H1 (cell line): ENCODE data around the gene HSPD1. TPM values are rescaled to one million over a fixed set of nuclear protein-coding genes. Genes with fewer than 3 reads are reported as not detected.

Experiments used
- CTCF ChIA-PET: fragments of 300-600 bp; sonication (Branson Sonifier 250); formaldehyde crosslinking; loops from one replicate; lab custom pipeline; 2021; ENCODE audit not compliant: partially characterized antibody; lab: Charles Lee
- POLR2A ChIA-PET: fragments of 300-600 bp; sonication (Branson Sonifier 250); formaldehyde crosslinking; loops from one replicate; lab custom pipeline; 2021; ENCODE audit warnings: inconsistent platforms; ENCODE audit not compliant: partially characterized antibody; lab: Charles Lee
- DNase-seq, 2 experiments: peaks; one replicate each; pipeline versions ENCODE4 v3.0.0 to v3.0.0-alpha.2; 2010 to 2022; ENCODE audit warnings: low spot score in 2 of 2, low read depth in 1 of 2, mixed read lengths in 1 of 2
- FAIRE-seq: peaks from 2 replicates; lab custom pipeline; 2011; peaks lifted over from hg19 to GRCh38; lab: Jason Lieb, UNC
- H2AFZ ChIP-seq: 2 replicates; pipeline ENCODE4 v1.8.1; 2012; ENCODE audit warnings: low read length, inconsistent platforms
- H2AK5ac ChIP-seq: 2 replicates; pipeline ENCODE4 v1.6.1; 2013; ENCODE audit warnings: low read depth, low read length
- H2BK120ac ChIP-seq: replicated peaks from 2 replicates; pipeline ENCODE3; 2013; ENCODE audit warnings: low read depth, low read length, inconsistent platforms
- H2BK12ac ChIP-seq: 2 replicates; pipeline ENCODE4 v1.6.1; 2013; ENCODE audit warnings: low read depth, low read length
- H2BK15ac ChIP-seq: 2 replicates; pipeline ENCODE4 v1.6.1; 2013; ENCODE audit warnings: low read length
- H2BK20ac ChIP-seq: 2 replicates; pipeline ENCODE4 v1.6.1; 2013; ENCODE audit warnings: low read length
- H2BK5ac ChIP-seq: 2 replicates; pipeline ENCODE4 v1.6.1; 2013; ENCODE audit warnings: low read depth, low read length
- H3K14ac ChIP-seq: 2 replicates; pipeline ENCODE4 v1.6.1; 2013; ENCODE audit warnings: inconsistent platforms; ENCODE audit not compliant: insufficient read length
- H3K18ac ChIP-seq: 2 replicates; pipeline ENCODE4 v1.6.1; 2013; ENCODE audit warnings: low read length; ENCODE audit errors: extremely low read depth
- H3K23ac ChIP-seq: 2 replicates; pipeline ENCODE4 v1.6.1; 2013; ENCODE audit warnings: inconsistent platforms; ENCODE audit not compliant: insufficient read length
- H3K23me2 ChIP-seq: 2 replicates; pipeline ENCODE4 v1.6.1; 2013; ENCODE audit warnings: low read depth, low read length
- H3K27ac ChIP-seq: 2 replicates; pipeline ENCODE4 v1.6.1; 2011; ENCODE audit warnings: low read depth, low read length, inconsistent platforms
- H3K27me3 ChIP-seq, 4 experiments: replicated peaks in 1 of 4; 1 replicate in 1 of 4; 2 replicates in 3 of 4; pipeline versions ENCODE4 v1.6.1 to v1.8.1; 2011 to 2013; ENCODE audit warnings: low read length in 3 of 4, mild to moderate bottlenecking in 3 of 4, inconsistent platforms in 2 of 4, mixed read lengths in 2 of 4, moderate library complexity in 1 of 4; ENCODE audit not compliant: control insufficient read depth in 3 of 4, insufficient read depth in 3 of 4; ENCODE audit errors: extremely low read depth in 1 of 4
- H3K36me3 ChIP-seq, 4 experiments: 2 replicates each; pipeline versions ENCODE4 v1.6.1 to v1.8.1; 2011 to 2013; ENCODE audit warnings: mild to moderate bottlenecking in 4 of 4, low read length in 3 of 4, moderate library complexity in 2 of 4, control low read depth in 1 of 4, inconsistent platforms in 1 of 4; ENCODE audit not compliant: insufficient read depth in 4 of 4, control insufficient read depth in 2 of 4
- H3K4ac ChIP-seq: replicated peaks from 2 replicates; pipeline ENCODE3; 2013; ENCODE audit warnings: low read length, low read depth, mixed read lengths, inconsistent platforms; ENCODE audit not compliant: insufficient read length
- H3K4me1 ChIP-seq, 4 experiments: replicated peaks in 1 of 4; 1 replicate in 1 of 4; 2 replicates in 3 of 4; pipeline versions ENCODE4 v1.6.1 to v1.8.1; 2011 to 2013; ENCODE audit warnings: low read length in 3 of 4, inconsistent platforms in 2 of 4, mixed read lengths in 1 of 4; ENCODE audit not compliant: insufficient read depth in 4 of 4, control insufficient read depth in 3 of 4
- H3K4me2 ChIP-seq, 2 experiments: 2 replicates each; pipeline versions ENCODE4 v1.6.1 to v1.8.1; 2011 to 2013; ENCODE audit warnings: low read depth in 2 of 2, low read length in 2 of 2, control low read depth in 1 of 2, inconsistent platforms in 1 of 2, mild to moderate bottlenecking in 1 of 2; ENCODE audit not compliant: insufficient read depth in 1 of 2
- H3K4me3 ChIP-seq, 4 experiments: fragments of 200-600, 300-600 bp in 1 of 4; sonication (generic), shearing (Covaris generic), sonication (Bioruptor Twin) in 1 of 4; 2 replicates each; pipeline versions ENCODE4 v1.5.1 to v1.8.1; 2011 to 2016; ENCODE audit warnings: low read length in 4 of 4, low read depth in 3 of 4, control low read depth in 2 of 4, inconsistent platforms in 2 of 4, mild to moderate bottlenecking in 2 of 4, mixed read lengths in 1 of 4, moderate library complexity in 1 of 4; ENCODE audit not compliant: insufficient read depth in 2 of 4; ENCODE audit errors: extremely low read depth in 1 of 4
- H3K56ac ChIP-seq: replicated peaks from 2 replicates; pipeline ENCODE3; 2013; ENCODE audit warnings: low read depth, mild to moderate bottlenecking, mixed read lengths, low read length, inconsistent platforms; ENCODE audit not compliant: insufficient read length
- H3K79me1 ChIP-seq: 2 replicates; pipeline ENCODE4 v1.6.1; 2013; ENCODE audit warnings: low read depth, low read length, control low read depth
- H3K79me2 ChIP-seq, 2 experiments: 2 replicates each; pipeline versions ENCODE4 v1.6.1 to v1.8.1; 2012 to 2013; ENCODE audit warnings: low read length in 2 of 2, mild to moderate bottlenecking in 2 of 2, inconsistent platforms in 1 of 2; ENCODE audit not compliant: insufficient read depth in 2 of 2, control insufficient read depth in 1 of 2
- H3K9ac ChIP-seq, 4 experiments: replicated peaks in 1 of 4; 1 replicate in 1 of 4; 2 replicates in 3 of 4; pipeline versions ENCODE4 v1.6.1 to v1.8.1; 2011 to 2013; ENCODE audit warnings: low read depth in 3 of 4, low read length in 3 of 4, control low read depth in 2 of 4, mild to moderate bottlenecking in 2 of 4, moderate library complexity in 2 of 4, inconsistent platforms in 1 of 4; ENCODE audit errors: extremely low read depth in 1 of 4
- H3K9me3 ChIP-seq, 2 experiments: 2 replicates each; pipeline versions ENCODE4 v1.6.1 to v1.8.1; 2012 to 2013; ENCODE audit warnings: mild to moderate bottlenecking in 2 of 2, moderate library complexity in 2 of 2, control low read depth in 1 of 2, inconsistent platforms in 1 of 2, low read depth in 1 of 2, low read length in 1 of 2, mixed read lengths in 1 of 2; ENCODE audit not compliant: insufficient read depth in 2 of 2
- H4K20me1 ChIP-seq, 2 experiments: replicated peaks in 1 of 2; 2 replicates each; pipeline versions ENCODE3 to v1.8.1; 2011 to 2013; ENCODE audit warnings: inconsistent platforms in 2 of 2, low read length in 2 of 2, mild to moderate bottlenecking in 1 of 2; ENCODE audit not compliant: insufficient read depth in 2 of 2, control insufficient read depth in 1 of 2
- H4K5ac ChIP-seq: 2 replicates; pipeline ENCODE4 v1.6.1; 2013; ENCODE audit warnings: low read length, low read depth, mixed read lengths, inconsistent platforms; ENCODE audit not compliant: insufficient read length
- H4K8ac ChIP-seq: 2 replicates; pipeline ENCODE4 v1.8.0; 2013; ENCODE audit warnings: mild to moderate bottlenecking, moderate library complexity, low read length, inconsistent platforms; ENCODE audit not compliant: insufficient read depth; ENCODE audit errors: extremely low read depth
- H4K91ac ChIP-seq: replicated peaks from 2 replicates; pipeline ENCODE3; 2013; ENCODE audit warnings: low read length, mixed read lengths, inconsistent platforms; ENCODE audit not compliant: insufficient read length
- HDAC2 ChIP-seq, 2 experiments: fragments of 300-600 bp in 1 of 2; sonication (generic) in 1 of 2; IDR thresholded peaks; 2 replicates each; pipeline ENCODE4 v1.6.1; 2011 to 2012; ENCODE audit warnings: low read depth in 2 of 2, low read length in 2 of 2, mild to moderate bottlenecking in 2 of 2, moderate library complexity in 2 of 2, borderline replicate concordance in 1 of 2, inconsistent platforms in 1 of 2
- KDM1A ChIP-seq: fragments of 200-600, 300-600 bp; sonication (generic); IDR thresholded peaks from 2 replicates; pipeline ENCODE4 v1.7.1; 2016; ENCODE audit warnings: mild to moderate bottlenecking, low read length, borderline replicate concordance
- WGBS, 2 experiments: shearing (Covaris generic) in 1 of 2; methylation state at CpG; one replicate each; pipeline versions ENCODE4 v1.1.6 to v1.1.7; 2013 to 2015; ENCODE audit warnings: low lambda C conversion rate in 2 of 2, mixed read lengths in 2 of 2, inconsistent platforms in 1 of 2, low coverage in 1 of 2, missing lambda C conversion rate in 1 of 2; ENCODE audit not compliant: insufficient replicate concordance in 2 of 2, insufficient coverage in 1 of 2, insufficient read length in 1 of 2; ENCODE audit errors: extremely low coverage in 1 of 2, missing lambda C conversion rate in 1 of 2; 5-methylcytosine and 5-hydroxymethylcytosine counted together
- polyA plus RNA-seq, 7 experiments: library from polyadenylated mRNA; depleted of rRNA in 3 of 7; stranded (reverse) in 5 of 7; unstranded in 2 of 7; fragments of >200 nt in 5 of 7; fragments of 200-250 nt in 2 of 7; gene quantifications; 1 replicate in 5 of 7; 2 replicates in 1 of 7; 4 replicates in 1 of 7; pipeline versions ENCODE4 v1.2.1 to v1.2.3, GENCODE V29; 2011 to 2013; ENCODE audit warnings: missing spikeins in 2 of 7, mixed read lengths in 2 of 7
- total RNA-seq: library from RNA; stranded (reverse); fragmentation: NEBNext Ultra II Directional; extraction: Animal tissue kit (Norgen Biotek cat#: 25700); gene quantifications from 2 replicates; pipeline ENCODE4 v1.2.1, GENCODE V29; 2021

Gene HSPD1
- total and polyA plus RNA-seq, 2 of the 8 experiments (the other 6 are each of a cell fraction or from before 2014, with no cell fraction given) = 221 to 1,108 TPM

GRCh38 chr2:197442857-197443256, 56.8 kb downstream of the HSPD1 start:
- no peak overlapping the region for H4K8ac ChIP-seq
- no peaks in the 10 kb centered on the region; the same call in 1 of the 2 replicates for H3K23me2 ChIP-seq
- no peak overlapping the region for H3K27ac ChIP-seq
- H3K4me1 ChIP-seq = no peaks in the 10 kb centered on the region
- H3K79me1 ChIP-seq = no peaks in the 10 kb centered on the region; the same call in 1 of the 2 replicates
- ChIA-PET CTCF (interaction anchor here (0.9 kb wide), 2 partner anchors 9 to 64 kb away, joined by 3 read pairs; no protein-coding TSS in a partner anchor), POLR2A (interaction anchor here (0.6 to 1.5 kb wide), 2 partner anchors 20 to 57 kb away, joined by 3 to 5 read pairs; partner anchors contain the start of genes HSPD1 and HSPE1)
- H3K36me3 ChIP-seq = no peaks in the 10 kb centered on the region
- no peak overlapping the region for H3K56ac ChIP-seq
- H3K18ac ChIP-seq = no peak overlapping the region
- H2BK120ac ChIP-seq = no peak overlapping the region
- no peak for FAIRE-seq
- no peaks in the 10 kb centered on the region for H3K79me2 ChIP-seq
- no peak overlapping the region for H2BK15ac ChIP-seq
- no peak overlapping the region for H3K9ac ChIP-seq
- no peaks in the 10 kb centered on the region for H3K9me3 ChIP-seq
- no peak overlapping the region for H3K4ac ChIP-seq
- H4K20me1 ChIP-seq = no peaks in the 10 kb centered on the region
- H2AFZ ChIP-seq = no peak overlapping the region
- no peak overlapping the region for H2BK12ac ChIP-seq
- H2BK20ac ChIP-seq = no peak overlapping the region
- H2AK5ac ChIP-seq = no peak overlapping the region
- DNase-seq = no peak
- H3K4me2 ChIP-seq = no peak overlapping the region
- H3K4me3 ChIP-seq = no peak overlapping the region
- no peak overlapping the region for H2BK5ac ChIP-seq
- H4K5ac ChIP-seq = no peak overlapping the region
- no peaks in the 10 kb centered on the region for H3K27me3 ChIP-seq
- no peak overlapping the region for H3K14ac ChIP-seq
- H4K91ac ChIP-seq = no peak overlapping the region
- H3K23ac ChIP-seq = no peak overlapping the region
- 77% methylated on average over 5 of the region's 5 CpGs; no CpG with 5 or more reads in 1 of the 2 experiments for WGBS, 2 experiments
- TF ChIP-seq KDM1A (no peak), HDAC2 (IDR thresholded peaks at IDR 0.05; ENCODE audit: borderline replicate concordance in 1 of 2, low read depth in 2 of 2, low read length in 2 of 2) (no peak)
